ENCODE data around the gene SLC37A4.

Gene SLC37A4

DNA sequence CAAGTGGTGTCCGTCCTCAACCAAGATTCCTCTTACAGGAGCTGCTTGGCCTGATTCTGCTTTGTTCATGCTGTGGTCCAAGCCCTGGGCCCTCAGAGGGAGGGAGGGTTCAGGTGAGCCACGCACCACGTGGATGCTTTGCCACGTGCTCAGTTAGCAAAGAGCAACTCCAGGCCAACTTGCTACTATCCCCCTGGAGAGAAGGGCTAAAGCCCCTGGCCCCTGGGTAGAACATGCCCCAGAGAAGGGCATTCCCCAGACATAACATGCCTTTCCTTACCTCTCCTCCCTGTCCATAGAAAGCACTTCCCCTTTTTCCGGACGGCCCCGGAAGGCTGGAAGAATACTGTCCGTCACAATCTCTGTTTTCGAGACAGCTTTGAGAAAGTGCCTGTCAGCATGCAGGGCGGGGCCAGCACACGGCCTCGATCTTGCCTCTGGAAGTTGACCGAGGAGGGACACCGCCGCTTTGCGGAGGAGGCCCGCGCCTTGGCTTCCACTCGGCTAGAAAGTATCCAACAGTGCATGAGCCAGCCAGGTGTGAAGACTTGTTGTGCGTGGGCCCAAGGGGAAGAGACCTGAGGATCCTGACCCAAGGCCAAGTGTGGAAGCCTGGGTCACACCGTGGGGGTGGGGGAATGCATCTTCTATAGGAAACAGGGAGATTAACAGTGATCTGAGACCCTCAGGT is 50.3 kb downstream of the SLC37A4 start:
- Mint-ChIP-seq H3K27ac (no peak overlapping the region), H3K4me3 (no peak overlapping the region), H3K9me3 (no peaks in the 10 kb centered on the region), H3K4me1 (ENCODE audit: low read depth) (no peaks in the 10 kb centered on the region), H3K36me3 (ENCODE audit: low read depth) (no peaks in the 10 kb centered on the region), H3K27me3 (peaks cover 3% of the 10 kb centered on the region)

DNA sequence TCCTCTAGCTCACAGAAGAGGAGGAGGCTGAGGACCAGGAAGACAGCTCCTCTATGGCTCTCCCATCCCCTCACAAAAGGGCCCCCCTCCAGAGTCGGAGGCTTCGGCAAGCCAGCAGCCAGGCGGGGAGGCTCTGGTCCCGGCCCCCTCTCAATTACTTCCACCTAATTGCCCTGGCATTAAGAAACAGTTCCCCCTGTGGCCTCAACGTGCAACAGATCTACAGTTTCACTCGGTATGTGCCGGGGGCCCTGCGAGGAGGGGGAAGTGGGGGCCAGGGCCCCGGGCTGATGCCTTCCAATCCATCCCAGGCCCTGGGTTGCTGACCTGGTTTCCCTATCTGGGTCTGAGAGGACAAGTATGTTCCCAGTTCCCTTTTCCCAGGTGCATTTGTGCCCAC is 51.2 kb downstream of the SLC37A4 start:
- Mint-ChIP-seq H3K36me3 (ENCODE audit: low read depth) (no peaks in the 10 kb centered on the region), H3K27ac (no peak overlapping the region), H3K9me3 (no peaks in the 10 kb centered on the region), H3K27me3 (peaks cover 8% of the 10 kb centered on the region), H3K4me1 (ENCODE audit: low read depth) (no peaks in the 10 kb centered on the region), H3K4me3 (no peak overlapping the region)

DNA sequence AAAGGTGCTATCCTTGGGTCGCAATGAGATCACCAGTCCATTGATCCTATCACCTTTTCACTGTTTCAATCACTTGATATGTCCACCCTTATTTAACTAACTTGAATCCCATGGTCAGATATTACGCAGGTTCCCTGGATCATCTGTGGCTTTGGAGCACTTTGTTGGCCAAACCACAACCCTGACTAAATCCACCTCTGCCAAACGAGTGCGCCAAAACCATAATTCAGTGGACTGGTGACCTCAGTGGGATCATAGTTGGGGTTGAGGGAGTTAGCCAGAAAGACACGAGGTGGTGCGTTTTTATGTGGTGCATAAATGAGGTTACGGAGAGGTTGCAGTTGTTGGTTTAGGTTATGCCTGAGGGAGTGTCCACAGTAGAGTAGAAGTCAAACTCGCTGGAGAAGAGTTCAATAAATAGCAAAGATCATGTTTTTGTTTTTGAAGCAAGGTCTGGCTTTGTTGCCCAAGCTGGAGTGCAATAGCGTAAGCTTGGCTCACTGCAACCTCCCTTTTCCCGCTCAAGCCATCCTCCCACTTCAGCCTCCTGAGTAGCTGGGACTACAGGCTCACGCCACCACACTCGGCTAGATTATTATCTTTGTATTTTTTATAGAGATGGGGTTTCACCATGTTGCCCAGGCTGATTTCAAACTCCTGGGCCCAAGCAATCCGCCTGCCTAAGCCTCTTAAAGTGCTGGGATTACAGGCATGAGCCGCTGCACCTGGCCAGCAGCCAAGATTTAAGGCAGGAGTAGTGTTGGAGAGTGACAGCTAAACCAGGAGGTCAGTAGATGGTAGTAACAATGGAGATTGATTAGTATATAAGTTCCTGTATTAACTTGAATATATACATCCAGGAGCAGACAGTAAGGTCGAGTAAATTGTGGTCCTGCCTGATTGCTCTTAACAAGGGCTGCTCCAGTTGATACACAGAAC is 54.6 kb downstream of the SLC37A4 start:
- H3K4me3 Mint-ChIP-seq = no peak overlapping the region
- no peaks in the 10 kb centered on the region for H3K36me3 Mint-ChIP-seq (ENCODE audit: low read depth)
- no peak overlapping the region for H3K27ac Mint-ChIP-seq
- H3K9me3 Mint-ChIP-seq = no peaks in the 10 kb centered on the region
- H3K27me3 Mint-ChIP-seq = peaks cover 17% of the 10 kb centered on the region
- H3K4me1 Mint-ChIP-seq (ENCODE audit: low read depth) = no peaks in the 10 kb centered on the region

All from stimulated activated naive CD8-positive, alpha-beta T cell treated with anti-CD3 and anti-CD28 coated beads, Interleukin-15, Interleukin-2, amounts not matched to agents 100 ng/mL and 50 ng/mL, for 24 hours (primary cell).